Smooth muscle cell (in vitro differentiated cells): Measurements from ENCODE around the gene MIB2. TPM values are rescaled to one million over a fixed set of nuclear protein-coding genes. Genes with fewer than 3 reads are reported as not detected.

ENCODE experiments used
- DNase-seq: peaks from one replicate; lab custom pipeline; 2025; ENCODE audit not compliant: unreplicated experiment; lab: John Stamatoyannopoulos, UW
- H2AFZ ChIP-seq: fragments of 200-600 bp; sonication (generic); 2 replicates; pipeline ENCODE4 v1.6.0; 2016; ENCODE audit warnings: antibody characterized with exemption, low read depth, mild to moderate bottlenecking
- H3F3A ChIP-seq: fragments of 200-600 bp; sonication (generic); 2 replicates; pipeline ENCODE4 v1.6.0; 2017; ENCODE audit warnings: antibody characterized with exemption, low read depth
- H3K27ac ChIP-seq: fragments of 200-600 bp; sonication (generic); 2 replicates; pipeline ENCODE4 v1.5.1; 2016; ENCODE audit warnings: low read depth, mild to moderate bottlenecking
- H3K27me3 ChIP-seq: fragments of 200-600 bp; sonication (generic); 2 replicates; pipeline ENCODE4 v1.6.1; 2016; ENCODE audit warnings: low read depth, mild to moderate bottlenecking
- H3K36me3 ChIP-seq: fragments of 200-600 bp; sonication (generic); 2 replicates; pipeline ENCODE4 v1.5.1; 2016; ENCODE audit warnings: low read depth
- H3K4me1 ChIP-seq: fragments of 200-600 bp; sonication (generic); 2 replicates; pipeline ENCODE4 v1.5.1; 2016; ENCODE audit warnings: low read depth
- H3K4me2 ChIP-seq: fragments of 200-600 bp; sonication (generic); 2 replicates; pipeline ENCODE4 v1.6.0; 2016; ENCODE audit warnings: mild to moderate bottlenecking
- H3K4me3 ChIP-seq: fragments of 200-600 bp; sonication (generic); 2 replicates; pipeline ENCODE4 v1.5.1; 2016; ENCODE audit warnings: mild to moderate bottlenecking
- H3K79me2 ChIP-seq: fragments of 200-600 bp; sonication (generic); 2 replicates; pipeline ENCODE4 v1.6.0; 2016; ENCODE audit warnings: low read depth, mild to moderate bottlenecking
- H3K9ac ChIP-seq: fragments of 200-600 bp; sonication (generic); 2 replicates; pipeline ENCODE4 v1.6.0; 2016; ENCODE audit warnings: low read depth
- H3K9me3 ChIP-seq: fragments of 200-600 bp; sonication (generic); replicated peaks from 2 replicates; pipeline ENCODE4 v1.5.1; 2016; ENCODE audit warnings: low read depth
- H4K20me1 ChIP-seq: fragments of 200-600 bp; sonication (generic); 2 replicates; pipeline ENCODE4 v1.6.0; 2016; ENCODE audit warnings: low read depth
- WGBS: methylation state at CpG from one replicate; pipeline ENCODE4 v1.1.7; 2016; ENCODE audit warnings: low lambda C conversion rate; 5-methylcytosine and 5-hydroxymethylcytosine counted together
- polyA plus RNA-seq: library from polyadenylated mRNA; unstranded; fragments of >200 nt; fragmentation: Nextera tagmentation; extraction: Ambion mirVana; gene quantifications from 2 replicates; pipeline ENCODE4 v1.2.1, GENCODE V29; 2016
- total RNA-seq: library from RNA; depleted of rRNA; stranded (reverse); fragments of >200 nt; gene quantifications from 2 replicates; pipeline ENCODE4 v1.2.3, GENCODE V29; 2014
- TF ChIP-seq, protein P1 (sequence below): fragments of 200-600 bp; sonication (generic); IDR thresholded peaks from 2 replicates; pipeline ENCODE4 v1.5.1; 2017; ENCODE audit warnings: borderline replicate concordance, mild to moderate bottlenecking, antibody characterized with exemption; ENCODE audit not compliant: insufficient read depth, poor library complexity, severe bottlenecking

The MIB2 gene
- total and polyA plus RNA-seq, 2 experiments from 2014 or later, result 42.7 to 61.2 TPM

DNA sequence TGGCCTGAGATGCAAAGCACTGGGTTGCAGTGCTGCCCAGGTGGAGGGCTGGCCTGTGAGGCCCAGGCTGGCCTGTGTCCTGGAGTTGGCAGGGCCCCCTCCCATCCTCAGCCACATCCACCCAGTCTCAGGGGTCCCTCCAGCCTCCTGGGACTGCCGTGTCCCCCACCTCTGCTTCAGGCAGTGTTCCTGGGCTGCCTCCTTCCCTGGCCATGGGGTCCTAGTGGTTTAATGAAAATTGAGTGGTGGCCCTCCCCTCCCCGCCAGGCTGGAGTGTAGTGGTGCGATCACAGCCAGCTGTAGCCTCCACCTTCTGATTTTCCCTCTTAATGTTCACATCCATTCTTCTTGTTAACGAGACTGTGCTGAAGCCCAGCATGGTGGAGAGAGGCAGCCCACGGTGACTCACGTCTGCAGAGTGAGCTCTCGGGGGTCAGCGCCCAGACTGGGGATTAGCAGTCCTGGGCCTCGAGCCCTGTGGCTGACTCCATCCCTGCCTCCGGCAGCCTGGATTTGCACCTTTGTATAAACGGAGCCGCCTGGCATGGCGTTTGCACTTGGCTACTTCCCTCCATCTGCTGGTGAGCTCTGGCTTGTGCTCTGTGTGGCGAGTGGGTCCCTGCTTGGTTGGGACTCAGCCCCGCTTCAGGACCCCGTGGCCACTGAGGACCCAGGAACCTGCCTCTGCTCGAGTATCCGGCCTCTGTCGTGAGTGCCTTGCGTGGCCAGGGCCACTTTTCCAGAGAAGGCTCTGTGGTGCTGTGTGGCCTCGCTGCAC lies 6.9 kb downstream of the MIB2 start:
- H3K27ac ChIP-seq, result peak overlapping the region; percentile 78
- no peaks in the 10 kb centered on the region for H3K27me3 ChIP-seq
- H4K20me1 ChIP-seq, result peaks cover 76% of the 10 kb centered on the region
- H3K9me3 ChIP-seq, result no peaks in the 10 kb centered on the region
- H2AFZ ChIP-seq, result no peak overlapping the region
- peaks cover 8% of the 10 kb centered on the region for H3K4me1 ChIP-seq
- H3K79me2 ChIP-seq, result peaks cover 22% of the 10 kb centered on the region
- 53% methylated on average over 21 of the region's 21 CpGs for WGBS
- no peaks in the 10 kb centered on the region for H3K36me3 ChIP-seq
- no peak overlapping the region for H3K9ac ChIP-seq
- no peak overlapping the region for H3K4me3 ChIP-seq
- TF ChIP-seq, protein P1, sequence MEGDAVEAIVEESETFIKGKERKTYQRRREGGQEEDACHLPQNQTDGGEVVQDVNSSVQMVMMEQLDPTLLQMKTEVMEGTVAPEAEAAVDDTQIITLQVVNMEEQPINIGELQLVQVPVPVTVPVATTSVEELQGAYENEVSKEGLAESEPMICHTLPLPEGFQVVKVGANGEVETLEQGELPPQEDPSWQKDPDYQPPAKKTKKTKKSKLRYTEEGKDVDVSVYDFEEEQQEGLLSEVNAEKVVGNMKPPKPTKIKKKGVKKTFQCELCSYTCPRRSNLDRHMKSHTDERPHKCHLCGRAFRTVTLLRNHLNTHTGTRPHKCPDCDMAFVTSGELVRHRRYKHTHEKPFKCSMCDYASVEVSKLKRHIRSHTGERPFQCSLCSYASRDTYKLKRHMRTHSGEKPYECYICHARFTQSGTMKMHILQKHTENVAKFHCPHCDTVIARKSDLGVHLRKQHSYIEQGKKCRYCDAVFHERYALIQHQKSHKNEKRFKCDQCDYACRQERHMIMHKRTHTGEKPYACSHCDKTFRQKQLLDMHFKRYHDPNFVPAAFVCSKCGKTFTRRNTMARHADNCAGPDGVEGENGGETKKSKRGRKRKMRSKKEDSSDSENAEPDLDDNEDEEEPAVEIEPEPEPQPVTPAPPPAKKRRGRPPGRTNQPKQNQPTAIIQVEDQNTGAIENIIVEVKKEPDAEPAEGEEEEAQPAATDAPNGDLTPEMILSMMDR, result no peak
- H3F3A ChIP-seq, result peaks cover 3% of the 10 kb centered on the region
- no peak for DNase-seq
- H3K4me2 ChIP-seq, result peak overlapping the region; percentile 74

DNA sequence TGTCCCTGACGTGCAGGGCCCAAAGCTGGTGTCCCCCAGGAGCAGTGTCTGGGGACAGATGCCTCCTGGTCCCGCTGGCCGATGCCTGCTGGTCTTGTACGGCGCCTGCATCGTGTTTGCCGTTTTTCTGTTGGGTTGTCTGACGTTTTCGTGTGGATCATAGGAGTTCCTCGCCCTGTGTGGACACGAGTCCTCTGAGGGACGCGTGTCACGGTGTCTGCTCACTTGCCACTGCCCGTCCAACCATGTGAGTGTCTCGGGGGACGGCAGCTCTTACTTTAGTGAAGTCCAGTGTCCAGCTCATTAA lies 7.4 kb downstream of the MIB2 start:
- Histone ChIP-seq H3K9me3 (no peaks in the 10 kb centered on the region), H3K27ac (peak overlapping the region; percentile 27), H3K79me2 (peaks cover 16% of the 10 kb centered on the region), H3K4me2 (no peak overlapping the region), H4K20me1 (peaks cover 73% of the 10 kb centered on the region), H3K36me3 (no peaks in the 10 kb centered on the region), H3K4me1 (peaks cover 8% of the 10 kb centered on the region), H3K9ac (no peak overlapping the region), H2AFZ (no peak overlapping the region), H3F3A (peaks cover 3% of the 10 kb centered on the region), H3K27me3 (no peaks in the 10 kb centered on the region), H3K4me3 (no peak overlapping the region)
- TF ChIP-seq, protein P1, result no peak
- no peak for DNase-seq
- WGBS, result 96% methylated on average over 17 of the region's 17 CpGs

DNA sequence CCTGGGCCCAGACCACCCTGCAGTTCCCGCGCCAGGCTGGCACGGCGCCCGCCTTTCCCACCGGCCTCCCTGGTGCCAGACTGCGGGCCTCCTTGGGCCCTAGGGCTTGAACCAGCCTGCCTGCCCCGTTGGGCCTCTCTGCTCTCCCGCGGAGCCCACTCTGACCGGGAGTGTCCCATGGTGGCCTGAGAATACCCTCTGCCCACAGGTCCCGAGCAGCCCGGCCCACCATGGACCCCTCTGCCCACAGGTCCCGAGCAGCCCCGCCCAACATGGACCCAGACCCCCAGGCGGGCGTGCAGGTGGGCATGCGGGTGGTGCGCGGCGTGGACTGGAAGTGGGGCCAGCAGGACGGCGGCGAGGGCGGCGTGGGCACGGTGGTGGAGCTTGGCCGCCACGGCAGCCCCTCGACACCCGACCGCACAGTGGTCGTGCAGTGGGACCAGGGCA lies 7.9 kb downstream of the MIB2 start:
- H3K4me2 ChIP-seq, result no peak overlapping the region
- H3K4me1 ChIP-seq, result peaks cover 8% of the 10 kb centered on the region
- peaks cover 13% of the 10 kb centered on the region for H3K79me2 ChIP-seq
- H3F3A ChIP-seq, result peaks cover 3% of the 10 kb centered on the region
- H3K9ac ChIP-seq, result no peak overlapping the region
- no peaks in the 10 kb centered on the region for H3K9me3 ChIP-seq
- H3K27ac ChIP-seq, result peak overlapping the region; percentile 27
- H3K36me3 ChIP-seq, result no peaks in the 10 kb centered on the region
- no peak overlapping the region for H3K4me3 ChIP-seq
- 94% methylated on average over 14 of the region's 33 CpGs for WGBS
- TF ChIP-seq, protein P1, result no peak
- H3K27me3 ChIP-seq, result no peaks in the 10 kb centered on the region
- H4K20me1 ChIP-seq, result peaks cover 72% of the 10 kb centered on the region
- no peak overlapping the region for H2AFZ ChIP-seq
- no peak for DNase-seq
